SJCRH30 (cell line): ENCODE measurements around the gene NPC2. TPM values are rescaled to one million over a fixed set of nuclear protein-coding genes. Genes with fewer than 3 reads are reported as not detected.

Experiments
- DNase-seq, 2 experiments: peaks; one replicate each; pipeline ENCODE4 v3.0.0-alpha.2; 2015 to 2020
- H3K27ac ChIP-seq: fragments of 250-450 bp; sonication (Bioruptor Pico); 2 replicates; pipeline ENCODE4 v1.5.1; 2020; ENCODE audit warnings: mild to moderate bottlenecking, moderate library complexity
- H3K27me3 ChIP-seq: fragments of 250-450 bp; sonication (Bioruptor Pico); 2 replicates; pipeline ENCODE4 v1.5.1; 2020; ENCODE audit warnings: mild to moderate bottlenecking, moderate library complexity
- H3K36me3 ChIP-seq: fragments of 250-450 bp; sonication (Bioruptor Pico); 2 replicates; pipeline ENCODE4 v1.5.1; 2020; ENCODE audit warnings: mild to moderate bottlenecking, moderate library complexity
- H3K4me1 ChIP-seq: fragments of 250-450 bp; sonication (Bioruptor Pico); 2 replicates; pipeline ENCODE4 v1.5.1; 2020; ENCODE audit warnings: mild to moderate bottlenecking, moderate library complexity
- H3K4me3 ChIP-seq: fragments of 250-450 bp; sonication (Bioruptor Pico); 2 replicates; pipeline ENCODE4 v1.5.1; 2020; ENCODE audit warnings: mild to moderate bottlenecking, moderate library complexity
- H3K9me3 ChIP-seq: fragments of 250-450 bp; sonication (Bioruptor Pico); replicated peaks from 2 replicates; pipeline ENCODE4 v1.5.1; 2020; ENCODE audit warnings: mild to moderate bottlenecking, moderate library complexity
- total RNA-seq: library from RNA; depleted of rRNA; stranded (reverse); fragments of >200 nt; shearing (Covaris generic); gene quantifications from 2 replicates; pipeline ENCODE4 v1.2.3, GENCODE V29; 2014

The NPC2 gene
- total RNA-seq, 1 experiment from 2014 or later = 99.2 TPM

- no peak for DNase-seq
- Histone ChIP-seq H3K27me3 (no peaks in the 10 kb centered on the region), H3K4me3 (no peak overlapping the region), H3K36me3 (no peaks in the 10 kb centered on the region), H3K4me1 (peaks cover 24% of the 10 kb centered on the region), H3K9me3 (no peaks in the 10 kb centered on the region), H3K27ac (no peak overlapping the region)
Measured at GRCh38 chr14:74526854-74527585, 33.9 kb upstream of the NPC2 start.

DNA sequence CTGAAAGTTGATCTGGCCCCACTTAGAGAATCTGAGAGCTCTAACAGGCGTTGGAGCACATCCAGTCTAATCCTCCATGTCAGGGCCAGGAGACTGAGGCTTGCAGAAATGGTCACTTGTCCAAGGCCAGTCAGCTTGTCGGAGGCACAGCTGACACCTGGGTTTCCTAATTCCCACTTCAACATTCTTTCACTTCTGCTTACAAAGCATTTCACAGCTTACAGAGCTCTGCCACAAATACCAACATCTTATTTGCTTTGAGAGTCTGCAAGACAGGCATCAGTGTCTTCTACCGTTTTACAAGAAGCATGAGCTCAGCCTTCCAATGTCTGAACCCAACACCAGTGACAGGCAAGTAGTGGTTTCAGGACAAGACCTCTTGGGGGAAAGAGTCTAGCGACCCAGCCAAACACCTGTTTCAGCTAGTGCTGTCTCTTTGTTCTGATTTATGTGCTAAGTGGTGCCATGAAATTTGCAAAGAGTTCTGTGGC is 32.3 kb upstream of the NPC2 start:
- H3K4me3 ChIP-seq = no peak overlapping the region
- H3K27ac ChIP-seq = no peak overlapping the region
- peaks cover 21% of the 10 kb centered on the region for H3K4me1 ChIP-seq
- no peaks in the 10 kb centered on the region for H3K27me3 ChIP-seq
- H3K36me3 ChIP-seq = no peaks in the 10 kb centered on the region
- DNase-seq = peak; percentile 19 to 46
- no peaks in the 10 kb centered on the region for H3K9me3 ChIP-seq

GRCh38 chr14:74524812-74525135 is 31.7 kb upstream of the NPC2 start:
- Histone ChIP-seq H3K27ac (no peak overlapping the region), H3K36me3 (no peaks in the 10 kb centered on the region), H3K4me3 (no peak overlapping the region), H3K27me3 (no peaks in the 10 kb centered on the region), H3K9me3 (no peaks in the 10 kb centered on the region), H3K4me1 (peaks cover 21% of the 10 kb centered on the region)
- DNase-seq = no peak

DNA sequence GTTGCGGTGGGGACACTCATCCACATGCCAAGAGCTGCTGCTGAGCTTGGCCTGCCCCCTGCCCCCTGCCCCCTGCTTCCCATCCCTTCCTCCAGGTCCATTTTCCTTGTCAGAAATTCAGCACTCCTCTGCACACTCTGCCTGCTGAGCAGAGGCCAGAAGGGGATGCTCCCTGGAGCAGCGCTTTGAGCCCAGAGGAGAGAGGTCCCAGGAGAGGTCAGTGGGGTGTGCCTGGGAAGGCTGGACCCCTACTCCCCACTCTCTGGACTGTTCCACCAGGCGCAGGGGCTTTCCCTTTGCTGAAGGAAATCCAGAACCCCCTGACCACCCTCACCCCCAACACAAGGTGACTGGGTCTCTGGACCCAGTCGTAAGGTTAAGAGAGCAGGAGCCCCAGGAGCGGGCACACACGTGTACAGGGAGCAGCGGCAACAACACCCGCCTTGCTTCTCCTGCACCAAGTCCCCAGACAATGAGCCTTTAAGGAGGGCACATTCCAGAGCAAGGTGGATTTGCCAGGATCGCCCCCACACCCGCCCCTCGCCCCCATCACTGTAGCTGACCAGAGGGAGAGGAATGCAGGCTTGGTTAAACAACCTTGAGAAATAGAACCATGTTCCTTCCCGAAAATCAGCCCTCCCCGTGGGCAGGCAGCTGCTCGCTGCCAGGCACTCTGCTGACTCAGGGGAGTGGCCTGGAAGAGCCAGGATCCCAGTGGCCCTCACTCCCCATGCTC is 31.1 kb upstream of the NPC2 start:
- Histone ChIP-seq H3K27ac (no peak overlapping the region), H3K36me3 (no peaks in the 10 kb centered on the region), H3K4me1 (peaks cover 21% of the 10 kb centered on the region), H3K4me3 (no peak overlapping the region), H3K9me3 (no peaks in the 10 kb centered on the region), H3K27me3 (no peaks in the 10 kb centered on the region)
- no peak for DNase-seq

GRCh38 chr14:74522740-74523139 is 29.6 kb upstream of the NPC2 start:
- Histone ChIP-seq H3K36me3 (no peaks in the 10 kb centered on the region), H3K9me3 (no peaks in the 10 kb centered on the region), H3K4me1 (peaks cover 19% of the 10 kb centered on the region), H3K27ac (no peak overlapping the region), H3K4me3 (no peak overlapping the region), H3K27me3 (no peaks in the 10 kb centered on the region)
- no peak for DNase-seq

GRCh38 chr14:74521756-74522155 is 28.7 kb upstream of the NPC2 start:
- Histone ChIP-seq H3K36me3 (no peaks in the 10 kb centered on the region), H3K4me3 (no peak overlapping the region), H3K4me1 (peaks cover 17% of the 10 kb centered on the region)

DNA sequence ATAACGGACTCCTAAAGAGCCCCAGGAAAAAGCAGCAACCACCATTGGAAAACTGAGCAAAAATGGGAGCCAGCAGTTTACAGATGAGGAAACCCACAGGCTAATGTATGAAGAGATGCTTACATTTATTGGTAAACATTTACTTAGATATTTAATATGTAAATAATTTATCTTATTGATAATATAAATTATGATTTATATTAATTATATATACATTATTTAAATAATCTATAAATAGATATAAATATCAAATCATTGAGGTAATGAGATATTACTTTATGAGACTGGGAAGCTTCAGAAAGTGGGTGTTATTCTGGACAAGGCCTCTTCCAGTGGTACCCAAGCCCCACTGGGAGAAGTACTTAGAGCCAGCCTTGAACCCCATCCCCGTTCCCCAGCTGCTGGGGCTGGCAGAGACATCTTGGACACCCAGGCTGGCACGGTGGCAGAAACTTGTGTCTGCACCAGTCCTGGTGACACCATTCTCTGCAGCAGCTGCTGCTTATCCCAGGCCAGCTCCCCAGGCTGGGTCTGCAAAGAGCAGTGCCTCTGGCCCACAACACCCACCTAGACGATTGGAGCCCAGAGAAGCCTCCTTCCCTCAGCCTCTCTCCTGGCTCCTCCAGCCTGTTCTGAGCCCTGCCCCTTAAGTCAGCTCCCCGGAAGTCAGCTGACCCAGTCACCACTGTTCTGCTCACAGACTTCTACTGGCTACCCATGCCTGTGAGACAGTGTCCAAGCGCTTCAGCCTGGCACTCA is 26.4 kb upstream of the NPC2 start:
- no peak overlapping the region for H3K4me3 ChIP-seq
- H3K27me3 ChIP-seq = no peaks in the 10 kb centered on the region
- no peaks in the 10 kb centered on the region for H3K36me3 ChIP-seq
- DNase-seq = no peak
- no peaks in the 10 kb centered on the region for H3K9me3 ChIP-seq
- no peaks in the 10 kb centered on the region for H3K4me1 ChIP-seq
- no peak overlapping the region for H3K27ac ChIP-seq

More at GRCh38 chr14:74521756-74522155, 28.7 kb upstream of the NPC2 start:
- Histone ChIP-seq H3K27ac (no peak overlapping the region), H3K27me3 (no peaks in the 10 kb centered on the region), H3K9me3 (no peaks in the 10 kb centered on the region)
- DNase-seq = no peak

DNA sequence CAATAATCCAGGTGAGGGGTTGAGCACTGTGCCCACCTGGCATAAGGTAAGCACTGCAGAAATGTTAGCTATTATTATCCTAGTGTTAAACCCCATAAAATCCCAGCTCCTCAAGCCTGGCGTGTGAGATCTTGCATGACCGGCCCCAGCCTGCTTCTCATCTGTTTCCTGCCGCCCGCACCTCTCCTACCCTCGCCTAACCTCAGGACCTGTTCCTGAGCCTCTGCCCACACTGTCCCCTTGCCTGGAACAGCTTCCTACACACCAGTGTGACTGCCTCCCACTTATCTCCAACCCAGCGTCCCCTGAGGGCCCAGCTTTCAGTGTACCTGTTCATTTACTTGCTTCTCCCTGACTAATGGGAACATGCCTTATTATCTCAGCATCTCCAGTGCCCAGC is 25.1 kb upstream of the NPC2 start:
- Histone ChIP-seq H3K36me3 (no peaks in the 10 kb centered on the region), H3K27me3 (no peaks in the 10 kb centered on the region), H3K4me1 (no peaks in the 10 kb centered on the region), H3K4me3 (no peak overlapping the region), H3K9me3 (no peaks in the 10 kb centered on the region), H3K27ac (no peak overlapping the region)
- DNase-seq = no peak

GRCh38 chr14:74517731-74518130 is 24.6 kb upstream of the NPC2 start:
- H3K4me1 ChIP-seq = no peaks in the 10 kb centered on the region
- no peak for DNase-seq
- no peaks in the 10 kb centered on the region for H3K9me3 ChIP-seq
- no peak overlapping the region for H3K4me3 ChIP-seq
- no peaks in the 10 kb centered on the region for H3K36me3 ChIP-seq
- no peaks in the 10 kb centered on the region for H3K27me3 ChIP-seq
- no peak overlapping the region for H3K27ac ChIP-seq

- no peak for DNase-seq
- H3K36me3 ChIP-seq = no peaks in the 10 kb centered on the region
- H3K27me3 ChIP-seq = no peaks in the 10 kb centered on the region
- H3K9me3 ChIP-seq = no peaks in the 10 kb centered on the region
- H3K4me3 ChIP-seq = no peak overlapping the region
- no peaks in the 10 kb centered on the region for H3K4me1 ChIP-seq
- H3K27ac ChIP-seq = no peak overlapping the region
Measured at GRCh38 chr14:74516451-74517160, 23.5 kb upstream of the NPC2 start.

GRCh38 chr14:74515891-74516412 is 22.8 kb upstream of the NPC2 start:
- Histone ChIP-seq H3K4me1 (no peaks in the 10 kb centered on the region), H3K27me3 (no peaks in the 10 kb centered on the region), H3K4me3 (no peak overlapping the region), H3K9me3 (no peaks in the 10 kb centered on the region), H3K27ac (no peak overlapping the region), H3K36me3 (no peaks in the 10 kb centered on the region)
- DNase-seq = no peak

DNA sequence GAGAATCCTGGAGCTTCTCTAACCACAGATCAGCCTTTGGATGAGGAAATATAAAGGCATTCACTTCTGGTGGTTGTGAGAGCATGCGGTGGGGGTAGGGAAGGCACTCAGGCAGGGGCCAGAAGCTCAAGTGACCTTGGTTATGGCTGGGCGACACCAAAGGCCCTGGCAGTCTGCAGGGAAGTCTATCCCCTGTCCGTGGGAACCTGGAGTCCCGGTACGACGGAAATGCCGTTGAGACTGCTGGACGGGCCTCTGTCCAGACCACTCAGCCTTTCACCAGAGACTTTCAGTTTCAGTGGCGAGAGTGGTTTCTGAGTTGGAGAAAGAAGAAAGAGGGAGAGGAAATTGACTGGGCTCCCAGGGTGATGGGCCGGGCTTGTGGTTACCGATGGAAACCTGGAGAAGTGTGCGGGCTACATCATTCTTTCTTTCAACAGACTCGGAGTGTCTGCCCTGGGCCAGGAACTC is 21.4 kb upstream of the NPC2 start:
- H3K36me3 ChIP-seq = no peaks in the 10 kb centered on the region
- H3K27ac ChIP-seq = no peak overlapping the region
- DNase-seq = peak in 1 of 2 experiments; percentile 30
- H3K9me3 ChIP-seq = no peaks in the 10 kb centered on the region
- H3K4me1 ChIP-seq = no peaks in the 10 kb centered on the region
- H3K27me3 ChIP-seq = no peaks in the 10 kb centered on the region
- H3K4me3 ChIP-seq = no peak overlapping the region

DNA sequence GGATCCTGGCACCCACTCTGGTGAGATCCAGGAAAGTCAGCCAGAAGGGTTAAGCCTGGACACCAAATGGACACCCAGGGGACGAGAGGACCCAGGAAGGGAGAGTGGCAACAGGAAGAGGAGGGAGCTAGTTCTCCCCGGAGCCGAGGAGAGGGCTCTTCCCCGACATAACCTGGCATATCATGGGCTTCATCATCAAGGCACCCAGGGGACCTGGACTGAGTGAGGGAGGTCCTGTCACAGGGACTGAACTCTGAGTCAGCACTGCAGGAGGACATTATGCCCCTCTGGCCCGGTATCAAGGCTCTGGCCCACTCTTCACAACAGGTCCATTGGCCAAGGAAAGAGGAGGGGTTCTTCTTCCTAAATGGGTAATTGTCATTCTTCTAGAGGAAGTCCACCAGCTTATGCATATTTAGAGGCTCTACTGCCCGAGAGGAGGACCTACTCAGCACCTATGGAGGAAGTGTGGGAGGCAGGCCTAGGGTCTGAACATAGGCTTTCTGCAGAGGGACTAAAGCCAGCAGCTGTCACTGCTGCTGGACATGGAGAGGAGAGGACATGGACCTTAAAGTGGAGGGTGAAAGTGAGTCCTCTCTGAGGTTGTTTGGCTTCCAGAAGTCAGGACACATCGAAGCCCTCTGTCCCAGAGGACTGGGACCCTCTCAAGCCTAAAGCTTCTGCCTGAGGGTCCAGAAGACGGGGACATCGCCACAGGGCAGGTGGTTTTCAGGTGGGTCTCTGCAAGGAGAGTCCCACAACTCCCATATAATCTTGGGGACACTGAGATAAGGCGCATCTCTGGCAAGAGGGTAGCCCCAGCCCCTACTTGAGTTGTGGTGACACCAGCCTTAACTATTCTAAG is 19.1 kb upstream of the NPC2 start:
- H3K27me3 ChIP-seq = no peaks in the 10 kb centered on the region
- no peak overlapping the region for H3K27ac ChIP-seq
- DNase-seq = no peak
- H3K36me3 ChIP-seq = no peaks in the 10 kb centered on the region
- H3K9me3 ChIP-seq = no peaks in the 10 kb centered on the region
- H3K4me3 ChIP-seq = no peak overlapping the region
- H3K4me1 ChIP-seq = no peaks in the 10 kb centered on the region
